ENCODE results near the gene KRTAP3-3.

KRTAP3-3 gene

DNA sequence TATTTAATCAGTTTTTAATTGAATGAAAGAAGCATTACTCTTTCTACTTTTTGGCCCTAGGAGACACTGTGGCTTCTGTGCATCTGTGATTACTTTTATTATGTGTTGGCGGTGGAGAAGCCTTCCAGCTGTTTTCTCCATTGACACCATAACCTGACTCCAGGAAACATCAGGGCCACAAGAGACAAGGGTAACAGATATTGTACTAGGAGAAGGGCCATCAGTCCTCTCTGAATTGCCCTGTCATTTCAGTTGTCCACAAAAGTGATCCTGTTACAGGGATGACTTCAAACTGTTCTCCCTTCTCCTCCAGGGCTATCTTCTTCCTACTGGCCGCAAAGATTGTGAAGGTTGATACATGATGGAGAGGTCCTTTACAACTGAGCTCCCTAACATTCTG lies 41.8 kb downstream of the KRTAP3-3 start:
- no peak overlapping the region for H3K4me3 ChIP-seq (ENCODE audit: low read length)
- no peaks in the 10 kb centered on the region for H3K9me3 ChIP-seq (ENCODE audit: control insufficient read depth, low read length)
- no peak overlapping the region for H3K9ac ChIP-seq (ENCODE audit: low read length)
- no peaks in the 10 kb centered on the region for H3K27me3 ChIP-seq (ENCODE audit: control insufficient read depth, insufficient read depth, low read length)
- no peaks in the 10 kb centered on the region for H3K36me3 ChIP-seq (ENCODE audit: control insufficient read depth, insufficient read depth, low read length)
- peaks cover 10% of the 10 kb centered on the region for H3K4me1 ChIP-seq (ENCODE audit: control insufficient read depth, insufficient read depth, low read length)

DNA sequence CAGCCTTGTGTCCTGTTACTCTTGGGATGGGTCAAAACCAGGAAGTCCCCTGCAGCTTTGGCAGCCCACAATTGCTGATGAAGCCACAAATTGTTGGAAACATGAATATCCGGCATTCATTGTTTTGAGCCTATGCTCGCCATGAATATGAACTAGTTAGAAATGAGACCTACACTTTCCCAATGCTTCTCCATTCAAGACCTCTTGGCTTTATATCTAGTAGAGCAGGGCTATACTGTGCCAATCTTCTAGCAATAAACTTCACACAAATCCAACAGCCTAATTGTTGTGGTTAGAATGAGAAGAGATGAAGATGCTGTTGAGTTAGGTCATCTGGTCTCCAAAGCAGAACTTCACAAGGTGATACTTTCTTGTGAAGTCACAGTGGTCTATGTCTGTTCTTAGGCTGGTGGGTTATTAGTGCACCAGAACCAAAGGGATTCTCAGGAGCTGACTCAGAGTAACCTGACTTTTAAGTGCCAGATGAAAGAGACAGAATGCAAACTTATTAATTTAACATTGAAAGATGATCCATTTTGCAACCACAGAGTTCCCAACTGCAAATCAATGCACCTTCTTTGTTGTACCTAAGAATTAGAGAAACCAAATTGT lies 42.8 kb downstream of the KRTAP3-3 start:
- no peaks in the 10 kb centered on the region for H3K9me3 ChIP-seq (ENCODE audit: control insufficient read depth, low read length)

DNA sequence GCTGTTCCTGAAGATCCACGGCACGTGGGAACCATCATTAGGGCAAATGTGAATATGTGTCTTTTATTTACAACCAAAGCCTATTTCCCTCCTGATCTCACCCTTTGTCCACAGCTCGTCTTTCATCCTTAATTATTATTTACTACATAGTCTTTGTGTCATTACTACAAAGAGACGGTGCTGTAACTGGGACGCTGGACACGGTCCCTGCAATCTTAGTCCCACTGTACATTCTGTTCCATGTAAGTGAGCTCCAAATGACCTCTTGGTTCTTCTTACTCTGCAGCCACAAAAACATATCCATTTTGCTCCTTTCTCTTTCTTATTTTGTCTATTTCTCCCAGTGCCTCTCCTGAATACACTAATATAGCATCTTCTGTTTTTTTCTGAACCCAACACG lies 43.8 kb downstream of the KRTAP3-3 start:
- no peaks in the 10 kb centered on the region for H3K27me3 ChIP-seq (ENCODE audit: control insufficient read depth, insufficient read depth, low read length)
- no peaks in the 10 kb centered on the region for H3K9me3 ChIP-seq (ENCODE audit: control insufficient read depth, low read length)
- H3K4me3 ChIP-seq (ENCODE audit: low read length), result no peak overlapping the region
- peaks cover 3% of the 10 kb centered on the region for H3K4me1 ChIP-seq (ENCODE audit: control insufficient read depth, insufficient read depth, low read length)
- H3K9ac ChIP-seq (ENCODE audit: low read length), result no peak overlapping the region
- H3K36me3 ChIP-seq (ENCODE audit: control insufficient read depth, insufficient read depth, low read length), result no peaks in the 10 kb centered on the region

More for the DNA sequence above, 42.8 kb downstream of the KRTAP3-3 start:
- H3K27me3 ChIP-seq (ENCODE audit: control insufficient read depth, insufficient read depth, low read length), result no peaks in the 10 kb centered on the region
- H3K36me3 ChIP-seq (ENCODE audit: control insufficient read depth, insufficient read depth, low read length), result no peaks in the 10 kb centered on the region
- peaks cover 4% of the 10 kb centered on the region for H3K4me1 ChIP-seq (ENCODE audit: control insufficient read depth, insufficient read depth, low read length)
- no peak overlapping the region for H3K4me3 ChIP-seq (ENCODE audit: low read length)
- H3K9ac ChIP-seq (ENCODE audit: low read length), result no peak overlapping the region

GRCh38 chr17:40949418-40949817 lies 44.5 kb downstream of the KRTAP3-3 start:
- Histone ChIP-seq H3K27me3 (ENCODE audit: control insufficient read depth, insufficient read depth, low read length) (no peaks in the 10 kb centered on the region), H3K4me1 (ENCODE audit: control insufficient read depth, insufficient read depth, low read length) (peaks cover 3% of the 10 kb centered on the region), H3K4me3 (ENCODE audit: low read length) (no peak overlapping the region), H3K36me3 (ENCODE audit: control insufficient read depth, insufficient read depth, low read length) (no peaks in the 10 kb centered on the region), H3K9me3 (ENCODE audit: control insufficient read depth, low read length) (no peaks in the 10 kb centered on the region), H3K9ac (ENCODE audit: low read length) (no peak overlapping the region)

DNA sequence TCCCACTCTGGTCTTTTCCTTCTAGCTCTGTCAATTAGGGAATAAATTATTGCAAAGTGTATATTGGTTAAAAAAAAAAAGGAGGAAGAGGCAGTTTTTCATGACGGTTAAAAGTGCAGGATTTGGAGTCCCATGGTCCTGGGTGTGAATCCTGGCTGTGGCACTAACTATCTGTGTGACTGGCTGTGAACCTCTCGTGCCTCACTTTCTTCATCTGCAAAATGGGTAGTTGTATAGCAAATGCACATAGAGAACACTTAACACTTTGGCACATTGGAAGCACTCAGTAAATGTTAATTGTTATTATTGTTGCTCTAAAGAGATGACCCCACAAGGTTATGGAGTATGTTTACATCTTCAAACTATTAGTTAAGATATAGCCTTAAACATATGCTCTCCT lies 46.0 kb downstream of the KRTAP3-3 start:
- Histone ChIP-seq H3K27me3 (ENCODE audit: control insufficient read depth, insufficient read depth, low read length) (no peaks in the 10 kb centered on the region), H3K4me3 (ENCODE audit: low read length) (no peak overlapping the region), H3K36me3 (ENCODE audit: control insufficient read depth, insufficient read depth, low read length) (no peaks in the 10 kb centered on the region), H3K9me3 (ENCODE audit: control insufficient read depth, low read length) (no peaks in the 10 kb centered on the region), H3K9ac (ENCODE audit: low read length) (no peak overlapping the region), H3K4me1 (ENCODE audit: control insufficient read depth, insufficient read depth, low read length) (peaks cover 3% of the 10 kb centered on the region)

DNA sequence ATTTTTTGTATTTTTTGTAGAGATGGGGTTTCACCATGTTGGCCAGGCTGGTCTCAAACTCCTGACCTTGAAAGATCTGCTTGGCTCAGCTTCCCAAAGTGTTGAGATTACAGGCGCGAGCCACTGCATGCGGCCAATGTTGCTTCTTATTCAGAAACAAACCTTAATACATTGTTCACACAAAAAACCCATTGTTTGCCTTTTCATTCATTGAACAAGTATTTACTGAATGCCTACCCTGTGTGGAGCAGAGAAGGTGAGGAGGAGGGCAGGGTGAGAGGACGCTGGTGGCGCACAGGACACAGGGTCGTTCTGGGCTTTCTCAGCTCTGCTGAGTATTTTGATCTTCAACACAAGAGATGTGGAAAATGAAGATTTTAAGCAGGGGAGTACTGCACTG lies 48.5 kb downstream of the KRTAP3-3 start:
- no peaks in the 10 kb centered on the region for H3K27me3 ChIP-seq (ENCODE audit: control insufficient read depth, insufficient read depth, low read length)
- peaks cover 3% of the 10 kb centered on the region for H3K4me1 ChIP-seq (ENCODE audit: control insufficient read depth, insufficient read depth, low read length)
- no peaks in the 10 kb centered on the region for H3K36me3 ChIP-seq (ENCODE audit: control insufficient read depth, insufficient read depth, low read length)
- no peaks in the 10 kb centered on the region for H3K9me3 ChIP-seq (ENCODE audit: control insufficient read depth, low read length)
- no peak overlapping the region for H3K9ac ChIP-seq (ENCODE audit: low read length)
- H3K4me3 ChIP-seq (ENCODE audit: low read length), result no peak overlapping the region

DNA sequence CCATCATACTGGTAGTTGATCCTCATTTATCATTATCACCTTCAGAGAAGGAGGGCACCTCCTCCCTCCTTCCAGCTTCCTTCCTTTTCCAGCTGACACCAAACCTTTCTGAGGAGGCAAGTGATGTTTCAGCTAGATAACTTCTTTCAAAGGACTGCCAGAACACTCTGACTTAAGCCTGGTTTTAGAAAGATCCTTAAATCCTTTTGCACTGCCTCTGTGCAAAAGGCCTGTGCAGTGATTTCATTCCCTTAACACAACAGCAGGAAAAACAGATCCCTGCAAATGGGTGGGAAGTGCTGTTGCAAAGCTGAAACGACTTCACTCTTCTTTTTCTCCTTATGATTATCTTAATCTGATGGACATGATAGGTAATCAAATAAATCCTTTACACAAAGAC lies 49.4 kb downstream of the KRTAP3-3 start:
- H3K36me3 ChIP-seq (ENCODE audit: control insufficient read depth, insufficient read depth, low read length), result no peaks in the 10 kb centered on the region
- H3K4me3 ChIP-seq (ENCODE audit: low read length), result no peak overlapping the region
- H3K4me1 ChIP-seq (ENCODE audit: control insufficient read depth, insufficient read depth, low read length), result peaks cover 3% of the 10 kb centered on the region
- no peaks in the 10 kb centered on the region for H3K9me3 ChIP-seq (ENCODE audit: control insufficient read depth, low read length)
- H3K9ac ChIP-seq (ENCODE audit: low read length), result no peak overlapping the region
- H3K27me3 ChIP-seq (ENCODE audit: control insufficient read depth, insufficient read depth, low read length), result no peaks in the 10 kb centered on the region

Measured in mucosa of stomach (tissue), 1 donor.